Panc1 (cell line): ENCODE measurements around the gene OTC.

ENCODE experiments used
- CTCF ChIP-seq: fragments of 450-650 bp; IDR thresholded peaks from 2 replicates; pipeline ENCODE4 v1.5.1; 2017; ENCODE audit warnings: mild to moderate bottlenecking
- POLR2AphosphoS5 ChIP-seq: IDR thresholded peaks from 2 replicates; pipeline ENCODE4 v1.6.1; 2012; ENCODE audit warnings: mild to moderate bottlenecking, low read depth, low read length, moderate library complexity
- REST ChIP-seq, 2 experiments: IDR thresholded peaks; 2 replicates each; pipeline ENCODE4 v1.6.1; 2011 to 2012; ENCODE audit warnings: low read depth in 2 of 2, control low read depth in 1 of 2, low read length in 1 of 2, mild to moderate bottlenecking in 1 of 2, moderate library complexity in 1 of 2; ENCODE audit not compliant: insufficient read depth in 1 of 2
- SIN3A ChIP-seq: IDR thresholded peaks from 2 replicates; pipeline ENCODE4 v1.6.1; 2012; ENCODE audit warnings: low read depth, mild to moderate bottlenecking, low read length, moderate library complexity, borderline replicate concordance; ENCODE audit not compliant: insufficient read depth
- TCF7L2 ChIP-seq: IDR thresholded peaks from 2 replicates; pipeline ENCODE4 v1.6.1; 2011; ENCODE audit warnings: mild to moderate bottlenecking, low read depth, low read length, inconsistent platforms

- TF ChIP-seq CTCF (no peak), SIN3A (no peak), POLR2AphosphoS5 (no peak), REST (IDR thresholded peaks at IDR 0.05; ENCODE audit: insufficient read depth in 1 of 2, low read depth in 2 of 2, low read length in 1 of 2) (no peak), TCF7L2 (no peak)
Measured at GRCh38 chrX:38363046-38363445, 10.6 kb downstream of the OTC start.
